ENCODE measurements around the gene MVK.

- TF ChIP-seq CTCF (IDR thresholded peaks at IDR 0.05) (no peak), POLR2A (IDR thresholded peaks at IDR 0.05) (no peak)
Observed at GRCh38 chr12:109566424-109566823, 7.2 kb upstream of the MVK start.
